NCI-H1048 (cell line): ENCODE data around the gene MYBBP1A.

Source experiments
- DNase-seq: peaks from one replicate; lab custom pipeline; 2025; lab: John Stamatoyannopoulos, UW

MYBBP1A gene

DNA sequence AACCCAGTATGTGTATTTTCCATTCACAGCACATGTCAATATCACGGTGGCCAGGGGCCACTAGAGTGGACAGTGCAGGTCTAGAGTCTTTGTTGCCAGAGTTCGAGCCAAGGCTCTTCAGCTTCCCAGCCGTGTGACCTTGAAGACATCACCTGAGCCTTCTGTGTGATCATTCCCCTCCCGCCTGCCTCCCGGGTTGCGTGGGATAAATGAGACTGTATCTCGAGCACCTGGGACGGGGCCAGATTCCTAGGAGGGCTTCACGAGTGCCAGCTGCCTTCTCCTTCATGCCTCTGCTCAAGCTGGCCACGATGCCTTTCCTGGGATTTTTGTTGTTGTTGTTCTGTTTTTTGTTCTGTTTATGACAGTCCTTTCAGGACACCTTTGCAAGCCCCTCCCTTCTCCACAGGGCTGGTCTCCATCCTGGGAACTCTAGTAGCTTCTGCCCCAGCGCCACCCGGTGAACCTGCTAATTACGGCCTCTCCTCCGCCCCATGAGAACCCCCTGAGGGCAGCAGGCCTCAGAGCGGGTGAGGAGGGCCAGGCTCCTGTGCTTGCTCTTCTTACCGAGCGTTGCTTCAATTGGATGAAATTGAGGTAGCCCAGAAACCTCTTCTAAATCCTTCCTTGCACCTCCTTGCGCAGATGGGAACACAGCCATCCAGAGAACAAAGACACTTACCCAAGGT, 52.6 kb downstream of the MYBBP1A start:
- no peak for DNase-seq

DNA sequence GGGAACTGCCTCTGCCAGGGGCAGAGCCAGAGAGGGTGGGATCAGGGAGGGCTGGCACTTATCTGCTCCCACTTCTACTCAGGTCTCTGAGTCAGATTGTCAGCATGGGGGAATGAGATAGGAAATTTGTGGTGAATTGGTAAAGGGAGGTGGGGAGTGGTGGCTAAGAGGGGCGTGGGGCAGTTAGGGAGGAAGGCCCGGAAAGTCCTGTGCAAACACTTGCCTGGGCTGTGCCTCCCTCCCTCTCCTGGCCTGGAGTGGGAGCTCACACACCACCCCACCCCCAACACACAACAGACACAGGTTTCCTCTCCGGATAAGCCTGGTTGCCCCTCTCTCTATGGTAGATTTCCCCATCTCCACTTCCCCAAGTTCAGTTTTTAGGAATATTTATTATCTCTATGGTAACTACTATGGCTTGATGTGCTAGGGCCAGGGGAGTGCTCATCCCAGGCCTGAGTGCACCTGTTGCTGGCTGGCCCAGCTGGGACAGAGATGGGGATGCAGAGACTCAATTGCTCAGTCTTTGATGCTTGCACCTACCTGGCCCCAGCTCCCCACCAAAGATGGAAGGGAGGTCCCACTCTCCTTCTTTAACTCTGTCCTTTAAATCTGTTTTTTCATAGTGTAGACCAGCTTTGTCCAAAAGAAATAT, 53.8 kb downstream of the MYBBP1A start:
- DNase-seq: no peak

DNA sequence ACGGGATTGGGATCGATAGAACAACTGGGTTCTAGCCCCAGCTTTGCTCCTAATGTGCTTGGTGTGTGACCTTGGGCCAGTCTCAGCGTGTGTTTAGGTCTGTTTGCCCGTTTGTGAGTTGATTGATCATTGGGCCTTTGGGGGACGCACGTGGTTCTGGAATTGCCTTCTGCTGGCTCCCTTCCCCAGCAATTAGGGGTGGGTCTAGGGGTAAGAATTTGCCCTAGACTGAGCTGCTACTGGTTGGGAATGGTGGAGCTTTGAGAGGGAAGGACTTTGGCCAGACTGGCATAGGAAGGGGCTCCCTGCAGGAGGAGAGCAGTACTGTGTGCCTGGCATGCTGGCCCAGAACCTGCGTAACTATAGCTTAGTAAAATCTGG, 55.0 kb downstream of the MYBBP1A start:
- DNase-seq: no peak

DNA sequence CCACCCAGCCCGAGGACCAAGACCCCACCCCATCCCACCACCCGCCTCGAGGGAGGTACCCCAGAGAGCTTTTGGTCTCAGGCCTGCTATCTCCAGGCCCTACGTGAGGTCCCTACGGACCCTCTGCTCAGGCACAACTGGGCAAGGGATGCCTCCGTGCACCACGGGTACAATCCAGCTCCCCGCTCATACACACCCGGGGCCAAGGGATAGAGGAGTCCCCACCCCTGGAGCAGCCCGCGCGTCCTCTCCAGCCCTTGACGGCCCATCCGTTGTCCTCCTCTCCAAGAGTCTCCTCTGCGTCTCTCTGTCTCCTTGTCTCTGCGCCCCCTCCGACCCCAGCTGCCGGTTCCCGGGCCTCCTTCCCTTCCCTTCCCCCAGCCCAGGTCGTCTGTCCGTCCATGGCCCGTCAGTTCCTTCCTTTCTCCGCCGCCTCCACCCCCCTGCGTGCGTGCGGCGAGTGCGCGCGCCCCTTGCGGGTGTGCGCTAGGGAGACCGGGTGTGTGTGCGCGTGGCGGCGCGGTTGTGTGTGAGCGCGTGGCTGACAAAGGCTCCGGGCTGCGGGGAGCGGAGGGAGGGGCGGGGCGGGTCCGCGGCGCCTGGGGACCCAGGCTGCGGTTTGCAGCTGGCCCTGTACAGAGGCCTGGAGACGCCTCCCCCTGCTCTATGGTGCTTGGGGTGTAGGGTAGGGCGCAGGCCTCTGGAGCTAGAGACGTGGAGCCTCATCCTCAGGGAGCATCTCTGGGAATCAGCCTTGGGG, 55.6 kb downstream of the MYBBP1A start:
- no peak for DNase-seq

DNA sequence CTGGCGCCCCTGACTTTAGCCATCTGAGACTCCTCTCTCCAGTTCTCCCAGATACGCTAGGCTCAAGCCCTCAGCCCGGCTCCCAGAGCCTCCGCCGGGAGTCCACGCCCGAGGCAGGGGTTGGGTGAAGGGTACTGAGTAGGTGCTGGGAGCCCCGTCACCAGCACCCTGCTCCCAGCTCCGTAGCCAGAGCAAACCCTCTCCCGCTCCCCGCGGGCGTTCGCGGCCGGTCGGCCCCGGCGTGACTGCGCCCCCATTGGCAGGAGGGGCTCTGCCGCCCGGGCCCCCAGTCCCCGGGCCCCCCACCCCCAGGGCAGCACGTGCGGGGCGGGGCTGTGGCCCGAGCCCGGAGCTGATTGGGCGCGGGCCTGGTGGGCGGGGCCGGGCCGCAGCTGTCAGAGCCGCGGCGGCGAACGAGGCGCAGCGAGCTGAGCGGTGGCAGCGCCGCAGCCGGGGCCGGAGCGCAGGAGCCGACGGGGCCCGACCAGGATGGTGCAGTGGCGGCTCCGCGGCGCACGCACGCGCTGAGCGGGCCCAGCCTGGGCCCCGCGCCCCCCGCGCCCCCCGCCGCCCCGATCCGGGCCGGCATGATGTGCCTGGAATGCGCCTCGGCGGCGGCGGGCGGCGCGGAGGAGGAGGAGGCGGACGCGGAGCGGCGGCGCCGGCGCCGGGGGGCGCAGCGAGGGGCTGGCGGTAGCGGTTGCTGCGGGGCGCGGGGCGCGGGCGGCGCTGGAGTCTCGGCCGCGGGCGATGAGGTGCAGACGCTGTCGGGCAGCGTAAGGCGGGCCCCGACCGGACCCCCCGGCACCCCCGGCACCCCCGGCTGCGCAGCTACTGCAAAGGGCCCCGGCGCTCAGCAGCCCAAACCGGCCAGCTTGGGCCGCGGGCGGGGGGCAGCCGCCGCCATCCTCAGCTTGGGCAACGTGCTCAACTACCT, 56.5 kb downstream of the MYBBP1A start, which contains the start of gene SPNS2:
Gene SPNS2, plus strand, starts transcription at position 421 of the 937 bp plus-strand sequence. Its CDS starts 167 bp downstream, at position 588.
- DNase-seq: no peak

DNA sequence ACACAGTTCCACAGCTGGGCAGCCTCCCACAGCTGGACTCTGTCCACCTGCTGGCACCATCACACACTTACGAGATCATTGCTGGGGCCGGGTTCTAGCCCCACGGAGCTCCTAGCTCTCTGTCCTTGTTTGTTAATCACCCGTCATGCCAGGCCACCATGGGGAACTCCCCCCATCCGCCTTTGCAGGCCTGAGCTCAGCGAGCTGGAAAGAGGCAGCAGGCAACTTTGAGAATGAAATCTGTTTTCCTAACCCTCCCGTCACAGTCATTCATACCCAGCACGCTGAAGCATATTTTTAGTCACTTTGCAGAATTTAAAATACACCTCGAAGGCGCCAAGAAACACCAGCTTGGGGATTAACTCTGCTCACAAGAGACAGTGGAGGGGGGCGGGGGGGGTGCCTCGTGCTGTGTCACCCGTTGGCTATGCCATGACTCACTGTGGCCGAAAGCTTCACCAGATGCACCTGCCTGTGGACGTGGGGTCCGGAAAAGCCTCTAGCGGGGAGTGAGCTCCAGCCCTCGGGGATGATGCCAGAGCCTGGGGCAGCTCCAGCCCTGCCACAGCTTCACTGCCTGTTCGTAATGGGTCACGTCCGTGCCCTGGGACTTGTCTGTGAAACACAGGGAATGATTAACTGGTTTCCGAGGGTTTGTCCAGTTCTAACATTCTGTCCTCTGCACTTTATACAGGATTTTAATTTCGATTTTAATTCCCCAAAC, 57.9 kb downstream of the MYBBP1A start:
- DNase-seq: no peak

DNA sequence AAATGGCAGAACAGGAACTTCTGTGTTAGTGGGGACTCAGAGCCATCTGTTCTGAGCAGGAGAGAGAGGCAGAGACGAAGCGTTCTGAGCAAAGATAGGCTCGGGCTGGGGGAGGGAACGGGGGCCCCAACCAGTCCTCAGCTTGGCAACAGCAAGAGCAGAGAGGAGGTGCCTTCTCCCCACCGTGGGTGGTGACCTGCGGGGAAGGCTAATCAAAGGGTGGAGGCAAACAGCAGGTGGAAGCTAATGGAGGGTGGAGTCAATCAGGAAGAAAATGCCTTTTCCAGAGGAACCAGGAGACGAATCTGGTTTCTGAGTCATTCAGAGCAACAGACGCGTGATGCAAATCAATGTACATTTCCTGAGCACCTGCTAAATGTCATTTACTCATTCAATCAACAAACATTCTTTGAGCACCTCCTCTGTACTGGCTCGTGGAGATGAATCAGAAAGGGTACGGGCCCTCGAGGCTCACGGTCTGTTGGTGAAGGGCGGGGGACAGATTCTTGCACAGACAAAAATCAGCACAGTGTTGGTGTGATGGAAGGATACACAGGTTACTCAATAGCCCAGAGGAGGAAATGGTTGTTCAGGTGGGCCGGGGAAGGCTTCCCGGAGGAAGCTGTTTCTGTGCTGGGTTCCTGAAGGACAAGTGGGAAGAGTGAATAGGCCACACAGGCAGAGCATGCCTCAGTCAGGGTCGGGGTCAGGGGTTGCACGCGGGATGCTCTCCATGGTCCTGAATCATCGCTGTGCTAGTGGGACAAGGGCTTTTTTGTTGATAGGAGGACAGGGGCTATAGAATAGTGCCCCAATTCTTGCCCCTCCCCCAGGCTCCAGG, 62.2 kb downstream of the MYBBP1A start:
- no peak for DNase-seq

DNA sequence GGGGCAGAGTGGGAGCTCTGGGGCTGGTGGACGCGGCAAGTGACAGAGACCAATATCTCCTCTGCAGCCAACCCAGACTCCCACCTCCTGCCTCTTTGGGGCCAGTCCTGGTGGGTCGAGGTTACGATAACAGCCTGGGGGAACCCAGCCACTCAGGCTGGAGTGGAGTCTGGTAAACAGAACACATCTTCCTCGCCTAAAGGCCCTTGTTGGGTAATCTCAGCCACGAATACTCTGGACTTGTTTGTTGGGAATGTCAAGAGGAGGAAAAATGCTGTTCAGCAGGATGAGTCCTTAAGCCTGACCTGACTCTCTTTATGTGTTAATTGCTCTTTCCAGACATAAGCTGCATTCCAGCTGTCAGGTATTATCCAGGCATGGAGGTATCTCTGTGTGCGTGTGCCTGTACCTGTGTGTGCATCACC, 64.5 kb downstream of the MYBBP1A start:
- DNase-seq: no peak

DNA sequence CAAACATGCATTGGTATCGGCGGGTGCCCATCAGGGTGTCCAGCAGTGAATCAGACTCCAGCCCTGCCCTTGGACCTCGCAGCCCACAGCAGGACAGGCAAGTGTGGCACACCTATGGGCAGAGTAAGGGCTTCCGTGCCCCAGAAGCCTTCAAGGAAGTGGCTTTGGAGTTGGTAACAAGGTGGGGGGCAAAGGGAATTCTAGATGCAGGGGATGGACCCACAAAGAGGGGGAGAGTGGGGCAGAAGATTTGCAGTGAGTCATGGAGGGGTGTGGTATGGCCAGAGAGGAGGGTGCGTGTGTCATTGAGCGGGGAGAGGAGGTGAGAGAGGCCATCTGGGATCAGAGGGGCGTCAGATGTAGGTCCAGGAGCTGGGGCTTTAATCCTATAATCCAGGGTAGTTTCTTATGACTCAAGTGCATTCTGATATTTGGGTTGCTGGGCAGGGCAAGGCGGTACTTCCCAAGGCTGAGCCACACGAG, 65.0 kb downstream of the MYBBP1A start:
- no peak for DNase-seq

DNA sequence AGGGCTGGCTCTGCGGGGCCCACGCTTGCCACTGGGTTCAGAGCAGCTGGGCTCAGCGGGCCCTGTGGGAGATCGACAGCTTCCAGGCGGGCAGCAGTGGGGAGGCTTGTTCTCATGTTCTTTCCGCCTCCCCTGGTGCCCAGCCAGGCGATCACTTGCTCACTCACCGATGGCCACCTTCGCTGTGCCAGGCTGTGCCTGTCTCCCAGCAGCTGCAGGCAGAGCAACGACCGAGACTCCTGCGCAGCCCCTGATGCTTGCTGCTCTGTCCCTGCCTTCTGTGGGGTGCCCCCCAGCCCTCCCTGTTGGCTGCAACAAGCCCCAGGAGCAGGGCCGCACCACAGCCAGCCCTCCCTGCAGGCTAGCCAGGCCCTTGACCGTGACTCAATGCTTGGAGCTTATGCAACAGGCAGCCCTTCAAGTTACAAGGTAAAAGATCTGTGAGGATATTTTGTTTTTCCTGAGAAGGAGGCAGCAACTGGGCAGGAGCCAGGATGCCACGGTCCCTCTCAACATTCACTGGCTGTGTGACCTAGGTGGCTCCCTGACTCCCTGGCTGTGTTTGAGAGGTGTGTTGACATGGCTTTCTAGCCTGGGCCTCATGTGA, 66.1 kb downstream of the MYBBP1A start:
- DNase-seq: no peak
